Measurements from ENCODE around the gene RBP2.

RBP2 gene

GRCh38 chr3:139476348-139476747 lies at the start of gene RBP2:
TSS of gene RBP2 (minus strand) at chr3:139476516. CDS start at chr3:139476459, 57 bp downstream.
- DNase-seq, result no peak

GRCh38 chr3:139524841-139525636 lies 48.7 kb upstream of the RBP2 start:
- no peak for DNase-seq

- DNase-seq, result no peak
Observed at GRCh38 chr3:139523718-139524117, 47.4 kb upstream of the RBP2 start.

- no peak for DNase-seq
Observed at GRCh38 chr3:139523166-139523565, 46.9 kb upstream of the RBP2 start.

- DNase-seq, result no peak
Observed at GRCh38 chr3:139522421-139522820, 46.1 kb upstream of the RBP2 start.

- no peak for DNase-seq
Observed at GRCh38 chr3:139521816-139522215, 45.5 kb upstream of the RBP2 start.

- DNase-seq, result no peak
Observed at GRCh38 chr3:139521144-139521543, 44.8 kb upstream of the RBP2 start.

GRCh38 chr3:139519998-139520737 lies 43.9 kb upstream of the RBP2 start:
- no peak for DNase-seq

- DNase-seq, result no peak
Observed at GRCh38 chr3:139518926-139519842, 42.9 kb upstream of the RBP2 start.

GRCh38 chr3:139518306-139518705 lies 42.0 kb upstream of the RBP2 start:
- DNase-seq, result no peak

- DNase-seq, result no peak
Observed at GRCh38 chr3:139517321-139518065, 41.2 kb upstream of the RBP2 start.

- DNase-seq, result no peak
Observed at GRCh38 chr3:139514741-139515140, 38.4 kb upstream of the RBP2 start.

GRCh38 chr3:139509631-139510030 lies 33.3 kb upstream of the RBP2 start:
- DNase-seq, result no peak

GRCh38 chr3:139506766-139507165 lies 30.4 kb upstream of the RBP2 start:
- DNase-seq, result no peak

GRCh38 chr3:139505829-139506386 lies 29.6 kb upstream of the RBP2 start:
- DNase-seq, result no peak

- DNase-seq, result no peak
Observed at GRCh38 chr3:139499536-139499935, 23.2 kb upstream of the RBP2 start.

GRCh38 chr3:139493826-139494385 lies 17.6 kb upstream of the RBP2 start:
- no peak for DNase-seq

- DNase-seq, result no peak
Observed at GRCh38 chr3:139491966-139492365, 15.7 kb upstream of the RBP2 start.

- no peak for DNase-seq
Observed at GRCh38 chr3:139491027-139491700, 14.8 kb upstream of the RBP2 start.

- DNase-seq, result no peak
Observed at GRCh38 chr3:139482206-139482605, 5.9 kb upstream of the RBP2 start.

- no peak for DNase-seq
Observed at GRCh38 chr3:139481116-139481515, 4.8 kb upstream of the RBP2 start.

All from activated CD8-positive, alpha-beta memory T cell treated with anti-CD3 and anti-CD28 coated beads for 24 hours (primary cell).